Measurements from ENCODE around the gene NET1.

NET1 gene

DNA sequence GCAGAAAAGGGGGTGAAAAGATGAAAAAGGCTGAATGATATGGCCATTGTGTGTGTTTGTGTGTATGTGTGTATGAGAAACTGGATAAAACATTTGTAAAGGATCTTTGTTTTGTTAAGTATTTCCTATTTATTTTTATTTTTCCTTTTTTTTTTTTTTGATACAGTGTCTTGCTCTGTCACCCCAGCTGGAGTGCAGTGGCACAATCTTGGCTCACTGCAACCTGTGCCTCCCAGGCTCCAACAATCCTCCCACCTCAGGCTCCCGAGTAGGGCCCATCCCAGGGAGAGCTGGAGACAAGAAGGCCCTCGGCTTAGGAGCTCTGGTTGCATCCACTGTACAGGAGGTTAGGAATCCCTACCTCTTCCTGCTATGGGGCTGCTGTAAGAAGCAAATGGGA is 93.9 kb downstream of the NET1 start:
- no peak for DNase-seq (ENCODE audit: low read depth in 2 of 2)
- TF ChIP-seq, protein P1, sequence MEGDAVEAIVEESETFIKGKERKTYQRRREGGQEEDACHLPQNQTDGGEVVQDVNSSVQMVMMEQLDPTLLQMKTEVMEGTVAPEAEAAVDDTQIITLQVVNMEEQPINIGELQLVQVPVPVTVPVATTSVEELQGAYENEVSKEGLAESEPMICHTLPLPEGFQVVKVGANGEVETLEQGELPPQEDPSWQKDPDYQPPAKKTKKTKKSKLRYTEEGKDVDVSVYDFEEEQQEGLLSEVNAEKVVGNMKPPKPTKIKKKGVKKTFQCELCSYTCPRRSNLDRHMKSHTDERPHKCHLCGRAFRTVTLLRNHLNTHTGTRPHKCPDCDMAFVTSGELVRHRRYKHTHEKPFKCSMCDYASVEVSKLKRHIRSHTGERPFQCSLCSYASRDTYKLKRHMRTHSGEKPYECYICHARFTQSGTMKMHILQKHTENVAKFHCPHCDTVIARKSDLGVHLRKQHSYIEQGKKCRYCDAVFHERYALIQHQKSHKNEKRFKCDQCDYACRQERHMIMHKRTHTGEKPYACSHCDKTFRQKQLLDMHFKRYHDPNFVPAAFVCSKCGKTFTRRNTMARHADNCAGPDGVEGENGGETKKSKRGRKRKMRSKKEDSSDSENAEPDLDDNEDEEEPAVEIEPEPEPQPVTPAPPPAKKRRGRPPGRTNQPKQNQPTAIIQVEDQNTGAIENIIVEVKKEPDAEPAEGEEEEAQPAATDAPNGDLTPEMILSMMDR (IDR thresholded peaks at IDR 0.05; ENCODE audit: low read depth, low read length): no peak
- H3K4me3 ChIP-seq (replicated peaks in 1 of 2; ENCODE audit: low read depth in 2 of 2, low read length in 2 of 2): no peak overlapping the region

DNA sequence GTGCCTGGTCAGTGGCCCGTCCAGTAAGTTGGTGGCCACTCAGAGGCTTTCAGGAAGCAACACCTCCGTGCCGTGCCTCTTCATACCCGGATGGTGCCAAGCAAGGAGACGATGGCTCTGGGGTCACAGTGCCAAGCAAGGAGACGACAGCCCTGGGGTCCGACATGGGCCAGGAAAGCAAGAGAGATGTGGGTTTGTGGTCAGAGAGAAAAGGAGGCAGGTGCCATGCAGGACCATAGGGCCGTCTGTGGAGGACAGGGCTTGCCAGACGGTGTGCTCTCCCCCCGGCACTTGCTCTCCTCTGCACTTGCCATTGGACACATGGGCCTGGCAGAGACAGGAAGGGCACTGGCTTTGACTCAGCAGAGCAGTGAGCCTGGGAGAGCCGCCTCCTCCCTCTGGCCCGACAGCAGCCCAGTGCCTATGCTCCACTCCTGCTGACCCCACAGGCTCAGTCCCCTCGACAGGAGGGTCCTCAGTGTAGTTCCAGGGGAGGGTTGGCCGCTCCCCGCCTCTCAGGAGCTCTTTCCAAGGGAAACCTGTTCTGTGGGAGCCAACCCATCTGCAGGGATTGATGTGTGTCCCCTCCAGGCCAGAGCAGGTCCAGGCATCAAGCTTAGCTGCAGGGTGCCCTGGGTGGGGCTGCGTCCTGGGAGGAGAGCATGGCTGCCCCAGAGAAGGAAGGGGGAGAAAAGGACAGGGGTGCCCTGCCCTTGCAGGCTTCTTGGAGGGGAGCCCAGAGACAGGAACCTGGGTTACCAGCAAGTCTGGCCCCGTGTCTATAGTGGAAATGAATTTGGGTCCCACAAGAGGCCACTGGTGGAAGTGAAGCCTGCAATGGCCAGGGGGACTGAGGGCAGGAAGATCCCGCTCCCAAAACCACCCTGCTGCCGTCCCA is 94.6 kb downstream of the NET1 start:
- DNase-seq (ENCODE audit: low read depth in 2 of 2): no peak

DNA sequence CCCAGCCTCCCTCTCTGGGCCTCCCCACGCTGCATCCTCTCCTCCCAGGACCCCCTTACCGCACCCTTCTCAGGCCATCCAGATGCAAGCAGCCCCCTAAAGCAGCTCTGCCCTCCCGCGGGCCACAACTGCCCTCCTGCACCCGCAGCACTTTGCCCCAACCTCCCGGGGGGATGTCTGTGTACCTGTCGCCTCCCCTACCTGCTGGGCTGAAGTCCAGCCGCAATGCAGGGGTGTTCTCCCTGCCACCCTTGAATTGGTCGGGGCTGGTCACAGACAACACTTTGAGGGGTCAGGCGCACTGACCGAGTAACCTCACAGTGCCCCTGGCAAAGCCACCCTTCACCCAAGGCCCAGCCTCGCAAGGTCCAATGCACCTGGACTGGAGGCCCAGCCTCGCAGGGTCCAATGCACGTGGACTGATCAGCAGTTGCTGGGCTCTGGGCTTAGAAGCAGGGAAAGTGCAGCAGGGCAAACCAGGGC is 95.3 kb downstream of the NET1 start:
- H3K4me3 ChIP-seq (replicated peaks in 1 of 2; ENCODE audit: low read depth in 2 of 2, low read length in 2 of 2): no peak overlapping the region
- TF ChIP-seq, protein P1 (IDR thresholded peaks at IDR 0.05; ENCODE audit: low read depth, low read length): no peak
- DNase-seq (ENCODE audit: low read depth in 2 of 2): no peak

More for the DNA sequence above, 94.6 kb downstream of the NET1 start:
- TF ChIP-seq, protein P1 (IDR thresholded peaks at IDR 0.05; ENCODE audit: low read depth, low read length): no peak
- H3K4me3 ChIP-seq (replicated peaks in 1 of 2; ENCODE audit: low read depth in 2 of 2, low read length in 2 of 2): no peak overlapping the region

DNA sequence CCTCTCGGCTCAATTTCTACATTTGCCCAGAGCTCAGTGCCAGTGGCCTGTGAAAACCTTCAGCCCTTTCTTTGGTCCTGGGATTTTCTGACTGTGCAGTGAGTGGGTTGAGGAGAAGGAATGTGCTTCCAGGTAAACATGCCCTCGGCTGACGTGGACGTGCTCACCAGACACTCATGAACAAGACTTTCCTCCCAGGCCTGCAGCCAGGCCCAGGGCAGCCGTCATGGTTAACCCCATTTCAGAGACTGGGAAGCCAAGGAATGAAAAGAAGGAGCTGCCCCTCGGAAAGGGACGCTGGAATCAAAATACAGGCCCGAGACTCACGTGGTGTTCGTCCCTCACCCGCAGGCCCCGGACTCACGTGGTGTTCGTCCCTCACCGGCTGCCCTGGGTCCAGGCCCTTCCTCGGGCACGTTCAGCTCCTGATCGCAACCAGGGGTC is 95.8 kb downstream of the NET1 start:
- TF ChIP-seq, protein P1 (IDR thresholded peaks at IDR 0.05; ENCODE audit: low read depth, low read length): no peak
- no peak for DNase-seq (ENCODE audit: low read depth in 2 of 2)
- H3K4me3 ChIP-seq (replicated peaks in 1 of 2; ENCODE audit: low read depth in 2 of 2, low read length in 2 of 2): no peak overlapping the region

All from cardiac fibroblast (primary cell).